ENCODE results near the gene SMYD3. TPM values are rescaled to one million over a fixed set of nuclear protein-coding genes. Genes with fewer than 3 reads are reported as not detected.

Gene SMYD3
- total and polyA plus RNA-seq, 9 of the 15 experiments (the other 6 are each of a cell fraction or from before 2014, with no cell fraction given): 128 to 440 (median 197) TPM

DNA sequence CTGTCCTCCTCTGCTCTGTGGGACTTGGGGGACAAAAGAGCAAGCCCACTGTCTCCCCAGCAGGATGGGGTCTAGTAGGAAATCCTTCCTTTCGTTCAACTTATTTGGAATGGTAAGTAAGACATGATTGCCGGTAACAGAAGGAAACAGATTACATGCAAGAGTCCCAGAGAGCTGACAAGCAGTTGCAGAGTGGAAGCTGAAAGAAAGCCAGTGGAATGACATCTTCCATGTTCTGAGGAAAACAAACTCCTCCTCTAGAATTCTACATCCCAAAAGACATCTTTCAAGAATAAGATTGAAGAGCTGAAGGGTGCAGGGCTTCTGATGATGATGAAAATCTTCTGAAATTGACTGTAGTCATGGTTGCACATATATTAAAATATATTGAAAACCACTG lies 732.9 kb downstream of the SMYD3 start:
- POLR2A ChIA-PET: no interaction called here

More for the DNA sequence above, 732.9 kb downstream of the SMYD3 start:
- no peak for FAIRE-seq
- BruUV-seq (replicated peaks): no TSS peak
- 82% methylated on average over 2 of the region's 2 CpGs for WGBS (ENCODE audit: insufficient coverage, low coverage, missing lambda C conversion rate)
- no peak for ATAC-seq
- Histone ChIP-seq H3K27ac (ENCODE audit: extremely low read depth, low read depth, low read length) (no peak overlapping the region), H3K4me1 (replicated peaks in 1 of 2; ENCODE audit: control insufficient read depth in 2 of 2, insufficient read depth in 2 of 2, low read length in 2 of 2) (0 out of 5 replicates have a peak, but pooled peaks cover 0 to 3% of the 10 kb centered on the region in 2 experiments), H3K27me3 (ENCODE audit: control insufficient read depth in 2 of 2, insufficient read depth in 2 of 2, low read length in 2 of 2) (no peaks in the 10 kb centered on the region), H3K9me1 (ENCODE audit: control insufficient read depth, insufficient read depth, low read length) (no peaks in the 10 kb centered on the region), H2AFZ (ENCODE audit: low read depth, low read length) (no peak overlapping the region), H3K9ac (ENCODE audit: insufficient read depth in 1 of 2, low read depth in 2 of 2, low read length in 2 of 2) (no peak overlapping the region), H3K9me3 (replicated peaks; ENCODE audit: control insufficient read depth, insufficient read depth, low read depth, low read length) (no peaks in the 10 kb centered on the region), H3K36me3 (ENCODE audit: control insufficient read depth, insufficient read depth, low read length) (peaks cover 25% of the 10 kb centered on the region; the same call in 2 of the 3 replicates), H3K79me2 (ENCODE audit: control insufficient read depth, insufficient read depth, low read length) (peaks cover 3% of the 10 kb centered on the region; the same call in 1 of the 3 replicates), H3K4me3 (no peak overlapping the region), H4K20me1 (replicated peaks; ENCODE audit: control insufficient read depth, insufficient read depth, low read length) (no peaks in the 10 kb centered on the region), H3K4me2 (ENCODE audit: insufficient read depth, low read length) (no peak overlapping the region)
- intact Hi-C loops (cut with micrococcal nuclease) (no loop called here), in situ Hi-C loops (cut with MboI) (no loop called here)
- no peak for DNase-seq (ENCODE audit: extremely low read depth in 1 of 4, low spot score in 3 of 4)
- TF ChIP-seq GABPB1 (CRISPR knock-in tag; IDR thresholded peaks at IDR 0.05) (no peak), ZBTB8A (IDR thresholded peaks at IDR 0.05; ENCODE audit: partially characterized antibody) (no peak), CXXC5 (CRISPR knock-in tag; IDR thresholded peaks at IDR 0.05) (no peak), BHLHE40 (IDR thresholded peaks at IDR 0.05; ENCODE audit: low read length) (no peak), CHD4 (IDR thresholded peaks at IDR 0.05; ENCODE audit: insufficient read depth, insufficient replicate concordance, low read depth, low read length, poor library complexity, severe bottlenecking) (no peak), MXI1 (IDR thresholded peaks at IDR 0.05; ENCODE audit: low read depth, low read length) (no peak), IRF2 (CRISPR knock-in tag; IDR thresholded peaks at IDR 0.05) (no peak), ZNF217 (CRISPR knock-in tag; IDR thresholded peaks at IDR 0.05) (no peak), CREBBP (IDR thresholded peaks at IDR 0.05; ENCODE audit: low read depth, low read length) (no peak), ZNF143 (CRISPR knock-in tag; IDR thresholded peaks at IDR 0.05) (no peak), CEBPG (CRISPR knock-in tag; IDR thresholded peaks at IDR 0.05) (no peak), CEBPG (tag; conservative IDR thresholded peaks at IDR 0.05 in 1 of 2, IDR thresholded peaks at IDR 0.05 in 1 of 2) (no peak), ZNF165 (CRISPR knock-in tag; IDR thresholded peaks at IDR 0.05; ENCODE audit: borderline replicate concordance) (no peak), ZNF830 (CRISPR knock-in tag; IDR thresholded peaks at IDR 0.05) (no peak)
- TF ChIP-seq, protein P1, sequence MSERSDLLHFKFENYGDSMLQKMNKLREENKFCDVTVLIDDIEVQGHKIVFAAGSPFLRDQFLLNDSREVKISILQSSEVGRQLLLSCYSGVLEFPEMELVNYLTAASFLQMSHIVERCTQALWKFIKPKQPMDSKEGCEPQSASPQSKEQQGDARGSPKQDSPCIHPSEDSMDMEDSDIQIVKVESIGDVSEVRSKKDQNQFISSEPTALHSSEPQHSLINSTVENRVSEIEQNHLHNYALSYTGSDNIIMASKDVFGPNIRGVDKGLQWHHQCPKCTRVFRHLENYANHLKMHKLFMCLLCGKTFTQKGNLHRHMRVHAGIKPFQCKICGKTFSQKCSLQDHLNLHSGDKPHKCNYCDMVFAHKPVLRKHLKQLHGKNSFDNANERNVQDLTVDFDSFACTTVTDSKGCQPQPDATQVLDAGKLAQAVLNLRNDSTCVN (CRISPR knock-in tag; IDR thresholded peaks at IDR 0.05): no peak
- TF ChIP-seq, protein P2, sequence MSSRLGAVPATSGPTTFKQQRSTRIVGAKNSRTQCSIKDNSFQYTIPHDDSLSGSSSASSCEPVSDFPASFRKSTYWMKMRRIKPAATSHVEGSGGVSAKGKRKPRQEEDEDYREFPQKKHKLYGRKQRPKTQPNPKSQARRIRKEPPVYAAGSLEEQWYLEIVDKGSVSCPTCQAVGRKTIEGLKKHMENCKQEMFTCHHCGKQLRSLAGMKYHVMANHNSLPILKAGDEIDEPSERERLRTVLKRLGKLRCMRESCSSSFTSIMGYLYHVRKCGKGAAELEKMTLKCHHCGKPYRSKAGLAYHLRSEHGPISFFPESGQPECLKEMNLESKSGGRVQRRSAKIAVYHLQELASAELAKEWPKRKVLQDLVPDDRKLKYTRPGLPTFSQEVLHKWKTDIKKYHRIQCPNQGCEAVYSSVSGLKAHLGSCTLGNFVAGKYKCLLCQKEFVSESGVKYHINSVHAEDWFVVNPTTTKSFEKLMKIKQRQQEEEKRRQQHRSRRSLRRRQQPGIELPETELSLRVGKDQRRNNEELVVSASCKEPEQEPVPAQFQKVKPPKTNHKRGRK (tag; IDR thresholded peaks at IDR 0.05): no peak
- CTCF ChIA-PET (ENCODE audit: low intra/inter-chr PET ratio): no interaction called here

Data from K562 (cell line).